ENCODE results near the gene KNG1.
"Not testable (repeated sequence)": the region's sequence is repeated elsewhere in the genome, so short reads cannot be mapped to it uniquely, and the experiment has no call there.

Gene KNG1

GRCh38 chr3:186717039-186717457, at the start of gene KNG1:
TSS of gene KNG1 (plus strand) at chr3:186717359. CDS start at chr3:186717543, 184 bp downstream.
- no peak for DNase-seq (ENCODE audit: low read depth in 2 of 2, low spot score in 1 of 2)

- DNase-seq (ENCODE audit: low read depth in 2 of 2, low spot score in 1 of 2): no peak
Observed at GRCh38 chr3:186668426-186668825, 48.7 kb upstream of the KNG1 start.

GRCh38 chr3:186669378-186670084, 47.6 kb upstream of the KNG1 start:
- DNase-seq (ENCODE audit: low read depth in 2 of 2, low spot score in 1 of 2): no peak

- DNase-seq (ENCODE audit: low read depth in 2 of 2, low spot score in 1 of 2): no peak
Observed at GRCh38 chr3:186670155-186670554, 47.0 kb upstream of the KNG1 start.

GRCh38 chr3:186671051-186671450, 46.1 kb upstream of the KNG1 start:
- DNase-seq (ENCODE audit: low read depth in 2 of 2, low spot score in 1 of 2): no peak

GRCh38 chr3:186678604-186679003, 38.6 kb upstream of the KNG1 start:
- DNase-seq (ENCODE audit: low read depth in 2 of 2, low spot score in 1 of 2): no peak

- no peak for DNase-seq (ENCODE audit: low read depth in 2 of 2, low spot score in 1 of 2)
Observed at GRCh38 chr3:186679151-186679550, 38.0 kb upstream of the KNG1 start.

- DNase-seq (ENCODE audit: low read depth in 2 of 2, low spot score in 1 of 2): no peak
Observed at GRCh38 chr3:186680869-186681268, 36.3 kb upstream of the KNG1 start.

GRCh38 chr3:186682812-186683211, 34.3 kb upstream of the KNG1 start:
- DNase-seq (ENCODE audit: low read depth in 2 of 2, low spot score in 1 of 2): no peak

GRCh38 chr3:186683979-186684378, 33.2 kb upstream of the KNG1 start:
- DNase-seq (ENCODE audit: low read depth in 2 of 2, low spot score in 1 of 2): no peak

GRCh38 chr3:186686475-186686874, 30.7 kb upstream of the KNG1 start:
- not testable (repeated sequence) for DNase-seq (ENCODE audit: low read depth in 2 of 2, low spot score in 1 of 2)

- no peak for DNase-seq (ENCODE audit: low read depth in 2 of 2, low spot score in 1 of 2)
Observed at GRCh38 chr3:186687120-186687651, 30.0 kb upstream of the KNG1 start.

GRCh38 chr3:186690304-186690703, 26.9 kb upstream of the KNG1 start:
- DNase-seq (ENCODE audit: low read depth in 2 of 2, low spot score in 1 of 2): not testable (repeated sequence)

GRCh38 chr3:186691676-186692075, 25.5 kb upstream of the KNG1 start:
- no peak for DNase-seq (ENCODE audit: low read depth in 2 of 2, low spot score in 1 of 2)

- DNase-seq (ENCODE audit: low read depth in 2 of 2, low spot score in 1 of 2): no peak
Observed at GRCh38 chr3:186693843-186694242, 23.3 kb upstream of the KNG1 start.

- DNase-seq (ENCODE audit: low read depth in 2 of 2, low spot score in 1 of 2): no peak
Observed at GRCh38 chr3:186694288-186695032, 22.7 kb upstream of the KNG1 start.

- no peak for DNase-seq (ENCODE audit: low read depth in 2 of 2, low spot score in 1 of 2)
Observed at GRCh38 chr3:186696522-186696921, 20.6 kb upstream of the KNG1 start.

- no peak for DNase-seq (ENCODE audit: low read depth in 2 of 2, low spot score in 1 of 2)
Observed at GRCh38 chr3:186697510-186697909, 19.6 kb upstream of the KNG1 start.

GRCh38 chr3:186700267-186700666, 16.9 kb upstream of the KNG1 start:
- DNase-seq (ENCODE audit: low read depth in 2 of 2, low spot score in 1 of 2): no peak

- not testable (repeated sequence) for DNase-seq (ENCODE audit: low read depth in 2 of 2, low spot score in 1 of 2)
Observed at GRCh38 chr3:186702451-186702850, 14.7 kb upstream of the KNG1 start.

GRCh38 chr3:186705882-186706780, 11.0 kb upstream of the KNG1 start:
- DNase-seq (ENCODE audit: low read depth in 2 of 2, low spot score in 1 of 2): no peak

All from stimulated activated CD8-positive, alpha-beta memory T cell treated with anti-CD3 and anti-CD28 coated beads, Interleukin-4, amount 100 ng/mL, for 4 hours (primary cell).